Stimulated activated CD8-positive, alpha-beta memory T cell treated with anti-CD3 and anti-CD28 coated beads, Interleukin-7, amount 100 ng/mL, for 4 hours (primary cell): ENCODE results near the gene EFHD2.
A peak's percentile ranks its signal among the peaks of the same experiment; 100 is the strongest.
"Not testable (repeated sequence)": the region's sequence is repeated elsewhere in the genome, so short reads cannot be mapped to it uniquely, and the experiment has no call there.

ENCODE experiments used
- DNase-seq, 2 donors: peaks; one replicate each; pipeline ENCODE4 v3.0.0-alpha.2; 2020; ENCODE audit warnings: low read depth in 2 of 2

Gene EFHD2

DNA sequence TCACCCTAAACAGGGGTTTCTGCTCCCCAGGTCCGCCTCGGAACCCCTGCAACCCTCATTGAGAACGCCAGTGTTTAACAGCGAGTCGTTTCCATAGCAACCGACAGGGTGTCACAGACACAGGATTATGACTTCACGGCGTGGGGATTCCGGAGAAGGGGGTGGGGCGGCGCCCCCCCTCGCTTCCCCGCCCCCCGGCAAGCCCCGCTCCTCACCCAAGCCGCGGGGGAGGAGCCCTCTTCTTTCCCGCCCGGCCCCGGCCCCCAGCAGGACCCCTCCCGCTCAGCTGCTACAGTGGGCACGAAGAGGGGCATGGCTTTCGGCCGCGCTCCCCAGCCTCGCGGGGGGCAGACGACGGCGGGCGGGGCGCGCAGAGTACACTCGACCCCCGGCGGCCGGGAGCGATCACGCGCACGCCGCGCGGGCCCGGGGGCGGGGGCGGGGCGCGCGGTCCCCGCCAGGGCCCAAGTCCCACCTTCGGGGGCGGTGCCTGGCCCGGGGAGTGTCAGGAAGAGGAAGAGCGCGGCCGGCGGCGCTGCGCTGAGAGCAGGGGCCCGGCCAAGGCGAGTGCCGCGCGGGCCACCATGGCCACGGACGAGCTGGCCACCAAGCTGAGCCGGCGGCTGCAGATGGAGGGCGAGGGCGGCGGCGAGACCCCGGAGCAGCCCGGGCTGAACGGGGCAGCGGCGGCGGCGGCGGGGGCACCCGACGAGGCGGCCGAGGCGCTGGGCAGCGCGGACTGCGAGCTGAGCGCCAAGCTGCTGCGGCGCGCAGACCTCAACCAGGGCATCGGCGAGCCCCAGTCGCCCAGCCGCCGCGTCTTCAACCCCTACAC is at the start of gene EFHD2:
Gene EFHD2, plus strand, starts transcription at position 501 of the 835 bp plus-strand sequence. Its CDS starts 84 bp downstream, at position 585.
- peak; percentile 84 to 87 for DNase-seq

DNA sequence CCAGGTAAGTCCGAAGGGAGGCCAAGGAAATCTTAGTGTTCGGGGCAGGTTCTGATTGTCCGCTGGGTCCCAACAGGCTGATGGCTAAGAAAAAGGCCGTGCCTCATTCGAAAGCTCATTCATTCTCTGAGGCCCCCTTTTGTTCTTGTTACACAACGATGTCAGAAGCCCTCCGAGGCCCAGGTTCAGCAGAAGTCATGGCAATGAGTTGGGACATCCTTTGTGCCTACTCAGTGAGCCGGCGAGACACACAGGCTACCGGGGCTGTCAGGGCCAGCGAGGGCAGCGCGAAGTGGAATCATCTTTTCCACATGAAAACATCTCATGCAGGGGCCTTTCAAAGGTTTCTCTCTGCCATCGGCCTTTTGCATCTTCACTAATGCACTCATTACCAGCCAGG is 49.0 kb upstream of the EFHD2 start:
- DNase-seq: no peak

- no peak for DNase-seq
These were observed 47.5 kb upstream of the EFHD2 start for GRCh38 chr1:15362096-15362736.

DNA sequence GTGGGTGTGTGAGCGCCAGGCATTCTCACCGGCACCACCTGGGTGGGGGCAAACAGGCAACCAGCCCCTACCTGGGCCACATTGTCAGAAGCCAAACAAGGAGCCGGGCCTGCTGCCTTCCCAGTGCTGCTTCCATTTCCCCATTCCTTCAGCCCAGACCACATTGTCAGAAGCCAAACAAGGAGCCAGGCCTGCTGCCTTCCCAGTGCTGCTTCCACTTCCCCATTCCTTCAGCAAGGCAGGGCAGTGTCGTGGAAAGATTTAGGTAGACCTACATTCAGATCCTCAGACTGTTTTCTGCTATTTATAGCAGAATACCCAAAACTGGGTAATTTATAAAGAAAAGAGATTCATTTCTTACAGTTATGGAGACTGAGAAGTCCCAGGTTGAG is 47.0 kb upstream of the EFHD2 start:
- no peak for DNase-seq

- no peak for DNase-seq
These were observed 44.9 kb upstream of the EFHD2 start for GRCh38 chr1:15364740-15365139.

DNA sequence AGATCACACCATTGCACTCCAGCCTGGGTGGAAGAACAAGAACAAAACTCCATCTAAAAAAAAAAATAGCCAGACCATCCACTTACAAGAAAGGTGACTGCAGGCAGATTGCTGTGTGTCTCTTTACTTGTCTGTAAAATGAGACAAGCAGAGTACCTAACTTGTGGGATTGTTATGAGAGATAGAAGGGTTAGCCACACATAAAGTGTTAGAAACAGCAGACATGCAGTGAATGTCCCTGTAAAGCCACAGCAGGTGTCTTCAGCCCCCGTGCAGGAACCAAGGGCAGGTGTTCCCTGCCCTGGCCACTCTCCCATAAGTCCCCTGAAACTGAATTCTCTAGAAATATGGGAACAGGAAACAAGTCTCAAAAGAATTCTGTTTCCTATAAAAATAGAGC is 40.8 kb upstream of the EFHD2 start:
- DNase-seq: no peak

DNA sequence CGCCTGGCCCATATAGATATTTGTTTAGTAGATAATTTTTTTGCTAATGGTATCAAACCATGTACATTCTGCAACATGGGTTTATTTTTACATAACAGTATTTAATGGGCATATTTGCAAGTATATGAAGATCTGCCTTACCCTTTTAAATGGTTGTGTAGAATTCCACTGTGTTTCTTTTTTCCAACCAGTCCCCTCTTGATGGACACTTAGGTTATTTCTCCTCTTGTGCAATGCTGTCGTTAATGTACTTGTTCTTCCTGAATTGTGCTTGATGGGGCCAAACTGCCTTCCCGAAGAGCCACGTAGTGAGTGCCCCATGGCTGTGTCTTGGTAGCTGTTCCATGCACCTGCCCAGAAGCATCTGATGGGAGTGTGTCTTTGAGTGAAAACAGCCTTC is 39.4 kb upstream of the EFHD2 start:
- DNase-seq: no peak

GRCh38 chr1:15370781-15371520 is 38.7 kb upstream of the EFHD2 start:
- DNase-seq: no peak

DNA sequence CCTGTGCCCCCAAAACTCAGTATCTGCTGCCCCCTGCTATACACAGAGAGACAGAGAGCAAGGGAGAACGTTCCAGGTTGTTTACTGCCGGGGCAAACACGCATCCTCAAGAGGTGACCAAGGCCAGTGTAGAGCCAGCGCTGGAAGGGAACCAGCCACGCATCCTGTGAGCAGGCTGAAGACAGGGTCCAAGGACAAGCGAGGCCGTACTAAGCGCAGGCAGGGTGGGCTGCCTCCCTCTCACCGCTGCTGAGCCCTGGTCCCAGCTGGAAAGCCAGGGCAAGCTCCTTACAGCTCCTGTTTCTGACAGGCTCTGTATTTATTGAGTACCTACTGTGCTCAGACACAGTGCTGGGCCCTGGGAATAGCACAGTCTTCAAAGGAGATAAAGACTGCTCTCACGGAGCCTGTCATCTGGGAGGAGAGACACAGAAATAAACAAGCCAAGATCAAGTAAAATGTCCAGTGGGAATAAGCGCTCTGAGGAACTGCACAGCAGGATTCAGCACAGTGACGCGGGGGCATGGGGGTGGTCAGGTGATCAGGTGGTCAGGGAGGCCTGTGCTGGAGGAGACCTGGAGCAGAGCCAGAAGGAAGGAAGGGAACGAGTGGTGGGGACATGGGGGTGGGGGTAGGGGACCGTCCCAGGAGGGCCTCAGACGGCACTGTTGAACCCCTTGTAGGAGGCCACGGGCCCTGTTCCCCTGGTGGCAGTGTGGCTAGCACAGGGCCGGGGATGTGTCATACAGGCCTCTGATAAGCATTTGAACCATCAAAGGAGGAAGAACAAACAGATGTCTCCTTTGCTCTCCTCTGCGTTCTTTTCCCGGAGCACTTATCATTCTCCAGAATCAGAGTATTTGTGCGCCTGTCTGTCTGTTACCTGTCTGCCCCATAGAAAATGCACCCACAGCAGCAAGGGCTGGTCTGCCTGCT is 37.8 kb upstream of the EFHD2 start:
- no peak for DNase-seq

GRCh38 chr1:15378729-15379128 is 31.0 kb upstream of the EFHD2 start:
- no peak for DNase-seq

DNA sequence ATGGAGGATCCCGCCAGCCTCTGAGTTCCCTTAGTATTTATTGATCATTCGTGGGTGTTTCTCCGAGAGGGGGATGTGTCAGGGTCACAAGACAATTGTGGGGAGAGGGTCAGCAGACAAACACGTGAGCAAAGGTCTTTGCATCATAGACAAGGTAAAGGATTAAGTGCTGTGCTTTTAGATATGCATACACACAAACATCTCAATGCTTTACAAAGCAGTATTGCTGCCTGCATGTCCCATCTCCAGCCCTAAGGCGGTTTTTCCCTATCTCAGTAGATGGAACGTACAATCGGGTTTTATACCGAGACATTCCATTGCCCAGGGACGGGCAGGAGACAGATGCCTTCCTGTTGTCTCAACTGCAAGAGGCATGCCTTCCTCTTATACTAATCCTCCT is 30.5 kb upstream of the EFHD2 start:
- not testable (repeated sequence) for DNase-seq

GRCh38 chr1:15380601-15381508 is 28.8 kb upstream of the EFHD2 start:
- DNase-seq: no peak

GRCh38 chr1:15381805-15382204 is 27.9 kb upstream of the EFHD2 start:
- no peak for DNase-seq

GRCh38 chr1:15382601-15383518 is 26.8 kb upstream of the EFHD2 start:
- DNase-seq: no peak

DNA sequence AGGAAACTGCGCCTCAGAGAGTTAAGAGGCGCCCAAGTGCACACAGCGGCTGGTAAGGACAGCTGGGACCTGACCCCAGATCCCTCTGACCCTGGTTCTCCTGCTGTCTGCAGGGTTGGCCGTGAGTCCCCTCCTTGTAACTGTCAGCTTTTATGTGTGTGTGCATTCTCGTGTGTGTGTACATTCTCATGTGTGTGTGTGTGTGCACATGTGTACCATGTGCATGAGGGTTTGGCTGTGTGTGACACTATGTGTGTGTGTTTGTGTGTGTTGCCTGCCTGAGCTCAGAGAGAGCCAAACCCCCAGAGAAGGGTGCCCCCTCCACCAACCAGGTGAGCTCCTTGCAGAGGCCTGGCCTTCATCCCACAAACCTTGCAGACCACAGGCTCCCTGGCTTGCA is 25.9 kb upstream of the EFHD2 start:
- DNase-seq: no peak

DNA sequence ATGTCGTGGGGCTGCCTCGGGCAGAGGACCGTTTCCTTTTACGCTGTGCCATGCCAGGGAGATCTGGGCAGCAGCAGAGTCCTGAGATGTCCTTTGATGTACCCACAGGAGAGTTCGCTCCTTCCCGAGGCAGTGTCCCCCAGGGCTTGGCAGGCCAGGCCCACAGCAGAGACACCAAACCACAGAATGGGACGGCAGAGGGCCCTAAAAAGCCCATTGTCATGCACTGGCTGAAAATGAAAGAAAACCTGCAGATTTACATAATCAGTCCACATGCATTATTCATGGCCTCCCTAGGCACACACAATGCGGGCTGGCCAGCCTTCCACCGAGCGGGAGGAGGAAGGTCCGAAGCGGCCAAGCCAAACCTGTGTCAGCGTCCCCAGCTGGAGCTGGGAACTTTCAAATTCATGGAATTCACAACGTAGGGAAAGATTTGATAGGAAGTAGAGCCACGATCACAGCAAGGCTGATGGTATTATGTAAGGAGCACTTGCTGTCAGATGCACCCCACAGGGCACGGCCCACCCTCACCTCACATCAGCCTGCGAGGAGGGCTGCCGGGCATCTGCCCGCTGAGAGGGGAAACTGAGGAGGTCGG is 25.3 kb upstream of the EFHD2 start:
- no peak for DNase-seq

GRCh38 chr1:15385420-15385819 is 24.3 kb upstream of the EFHD2 start:
- DNase-seq: no peak

- no peak for DNase-seq
These were observed 23.4 kb upstream of the EFHD2 start for GRCh38 chr1:15386164-15386749.
